Mesenteric fat pad (tissue), 1 donor: ENCODE data around the gene KIF2A. TPM values are rescaled to one million over a fixed set of nuclear protein-coding genes. Genes with fewer than 3 reads are reported as not detected.

Experiments
- DNase-seq: peaks from one replicate; pipeline ENCODE4 v3.0.0-alpha.2; 2020; ENCODE audit warnings: low spot score
- total RNA-seq: library from RNA; stranded (reverse); fragmentation: NEBNext Ultra II Directional; extraction: Animal tissue kit (Norgen Biotek cat#: 25700); gene quantifications from one replicate; pipeline ENCODE4 v1.2.1, GENCODE V29; 2021
- donor health status: DM: yes; HTN: yes; CAD: no.

Gene KIF2A
- total RNA-seq, 1 donor from 2014 or later: 30.6 TPM

DNA sequence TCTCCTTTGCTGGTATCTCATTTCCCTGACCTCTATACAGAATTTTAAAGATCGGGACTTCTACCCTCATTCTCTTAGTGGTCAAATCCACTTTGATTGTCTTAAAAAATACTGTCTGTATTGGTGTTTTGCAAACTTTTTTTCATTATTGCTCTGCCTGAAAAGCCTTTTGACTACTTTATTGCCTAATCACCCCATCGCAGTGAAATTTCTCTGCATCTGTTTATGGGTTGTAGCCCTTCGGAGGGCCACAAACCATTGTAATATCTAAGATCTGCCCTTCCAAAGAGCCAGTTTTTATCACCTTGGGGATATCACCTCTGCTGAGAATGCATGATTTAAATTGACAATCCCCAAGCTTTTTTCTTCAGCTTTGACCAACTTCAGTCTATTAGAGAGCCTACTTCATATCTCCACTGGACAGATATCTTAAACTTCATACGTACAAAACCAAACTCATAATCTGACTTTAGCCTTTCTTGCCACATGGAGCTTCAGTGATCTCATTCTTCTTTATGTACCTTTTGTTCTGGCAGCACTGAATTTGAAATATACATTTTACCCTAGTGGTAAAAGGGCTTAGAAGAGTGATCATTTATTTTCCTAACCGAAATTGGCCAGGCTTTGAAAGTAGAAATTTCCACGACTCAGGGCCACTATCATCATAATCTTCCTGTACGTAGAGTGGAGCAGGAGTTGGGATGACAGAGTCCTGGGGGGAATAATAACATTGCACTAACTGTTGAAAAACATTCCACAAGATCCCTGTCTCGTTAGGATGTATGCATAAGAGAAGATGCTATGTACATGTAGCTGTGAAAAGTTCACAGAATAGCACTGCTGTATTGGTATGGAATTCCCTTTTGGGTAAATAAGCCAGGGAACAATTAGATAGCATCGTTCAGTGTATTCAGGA, 21.4 kb downstream of the KIF2A start:
- DNase-seq: no peak

DNA sequence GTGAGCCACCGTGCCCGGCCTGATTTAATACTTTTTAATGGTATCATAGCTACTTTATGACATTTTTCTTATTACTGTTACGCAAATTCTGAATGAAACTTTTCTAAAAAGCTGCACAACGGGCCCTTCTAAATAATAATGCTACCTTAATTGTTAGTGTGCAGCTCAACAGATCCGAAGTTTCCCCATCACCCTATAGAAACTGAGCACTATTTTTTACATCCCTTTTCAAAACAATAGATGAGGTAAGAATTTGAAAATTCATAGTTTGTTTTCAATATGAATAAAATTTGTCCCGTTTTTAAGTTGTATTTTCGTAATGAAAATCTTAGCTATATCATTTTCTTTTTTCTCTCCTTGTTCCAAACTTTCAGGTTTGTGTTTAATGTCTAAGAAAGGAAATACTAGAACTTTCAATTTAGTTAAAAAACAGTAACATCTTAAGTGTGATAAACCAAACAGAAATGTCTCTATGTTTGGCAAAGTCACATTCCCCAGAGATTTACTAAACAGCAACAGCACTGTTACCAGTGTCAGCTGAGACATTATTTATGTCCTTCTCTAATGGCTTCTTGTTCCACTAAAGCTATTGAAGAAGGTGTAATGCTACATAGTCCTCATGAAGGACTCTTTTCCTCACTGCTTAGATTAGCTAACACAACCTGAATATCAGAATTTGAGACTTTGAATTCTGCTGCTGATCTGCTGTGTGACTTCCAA, 22.9 kb downstream of the KIF2A start:
- DNase-seq: no peak

GRCh38 chr5:62330302-62330701, 24.3 kb downstream of the KIF2A start:
- DNase-seq: no peak

DNA sequence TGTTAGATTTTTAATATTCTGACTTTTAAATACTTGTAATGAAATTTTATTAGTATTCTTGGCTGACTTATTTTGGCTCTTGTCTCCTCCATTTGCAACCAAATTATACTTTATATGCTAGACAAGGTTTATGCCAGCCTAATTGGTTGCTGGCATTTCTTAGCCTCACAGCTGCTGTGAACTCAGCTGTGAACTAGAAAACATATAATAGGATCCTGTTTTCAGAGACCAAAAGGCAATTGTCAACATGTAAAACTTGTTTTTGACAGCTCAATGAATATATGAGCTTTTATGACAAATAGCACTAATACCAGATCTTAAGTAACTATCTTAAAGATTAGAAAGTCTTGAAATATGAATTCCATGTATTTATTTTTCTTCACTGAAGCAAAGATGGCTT, 25.9 kb downstream of the KIF2A start:
- no peak for DNase-seq

- DNase-seq: no peak
Measured at GRCh38 chr5:62333250-62333794, 27.3 kb downstream of the KIF2A start.

DNA sequence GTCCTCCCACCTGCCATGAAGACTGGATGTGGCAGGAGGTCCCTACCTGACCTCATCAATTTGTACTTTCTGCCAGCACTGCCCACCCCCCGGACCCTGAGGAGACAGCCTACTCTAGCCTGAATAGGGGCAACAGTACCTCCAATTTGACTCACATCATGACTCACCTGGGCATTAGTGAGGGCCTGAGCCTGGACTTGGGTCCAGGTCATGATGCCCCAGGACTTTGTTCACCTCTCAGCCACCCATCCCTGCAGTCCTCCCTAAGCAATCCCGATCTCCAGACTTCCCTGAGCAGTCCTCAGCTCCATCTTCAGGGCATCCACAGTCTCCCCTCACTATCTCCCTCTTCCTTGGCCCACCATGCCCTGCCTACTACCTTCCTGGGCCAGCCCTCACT, 28.1 kb downstream of the KIF2A start:
- no peak for DNase-seq

DNA sequence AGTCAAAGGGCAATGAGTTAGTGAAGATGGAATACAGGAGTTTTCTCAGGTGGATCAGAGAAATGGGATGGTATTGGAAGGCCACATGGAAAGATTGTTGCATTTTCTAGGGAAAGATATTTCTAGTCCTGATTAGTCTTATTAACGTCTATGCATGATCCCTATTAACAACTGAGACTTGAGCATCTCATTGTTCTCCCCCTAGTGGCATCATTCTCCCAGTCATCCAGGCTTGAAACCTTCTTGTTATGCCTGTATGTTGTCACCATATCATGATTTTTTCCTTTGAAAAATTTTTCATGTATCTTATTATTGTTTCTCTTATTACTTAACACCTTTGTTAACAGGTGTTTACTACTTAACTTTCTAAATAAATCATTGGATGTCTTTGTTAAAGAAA, 34.4 kb downstream of the KIF2A start:
- no peak for DNase-seq

DNA sequence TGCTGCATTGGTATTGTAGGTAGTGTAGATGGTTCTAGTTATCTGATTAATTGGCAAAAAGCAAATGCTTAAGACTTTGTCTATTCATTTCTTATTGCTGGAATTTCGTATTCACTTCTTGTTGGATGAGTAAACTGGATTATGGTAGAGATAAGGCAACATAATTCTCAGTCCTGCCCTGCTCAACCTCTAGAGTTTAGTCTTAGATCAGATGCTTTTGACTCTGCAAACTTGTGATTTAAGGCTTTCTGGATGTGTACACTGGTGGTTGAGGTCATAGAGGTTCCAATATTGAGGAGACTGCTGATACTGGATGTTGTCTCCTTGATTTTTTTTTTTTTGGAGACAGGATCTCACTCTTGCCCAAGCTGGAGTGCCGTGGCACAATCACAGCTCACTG, 35.0 kb downstream of the KIF2A start:
- no peak for DNase-seq

- no peak for DNase-seq
Measured at GRCh38 chr5:62341783-62342475, 35.9 kb downstream of the KIF2A start.

GRCh38 chr5:62342476-62342837, 36.5 kb downstream of the KIF2A start:
- DNase-seq: no peak

DNA sequence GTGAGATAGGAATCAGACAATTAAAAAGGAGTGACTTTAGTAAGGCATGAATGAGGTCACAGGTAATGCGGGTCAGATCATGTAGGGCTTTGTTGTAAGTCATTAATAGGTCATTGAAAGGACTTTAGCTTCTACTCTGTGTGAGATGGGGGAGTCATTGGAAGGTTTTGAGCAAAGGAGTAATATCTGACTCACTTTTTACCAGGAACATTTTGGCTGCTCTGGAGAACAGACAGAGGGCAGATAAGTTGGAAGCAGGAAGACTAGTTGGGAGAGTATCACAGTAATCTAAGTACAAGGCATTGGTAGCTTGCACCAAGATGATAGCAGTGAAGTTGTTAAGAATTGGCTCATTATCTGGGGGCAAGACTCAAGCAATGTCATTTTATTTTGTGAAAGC, 37.4 kb downstream of the KIF2A start:
- DNase-seq: no peak

- DNase-seq: no peak
Measured at GRCh38 chr5:62346748-62347147, 40.7 kb downstream of the KIF2A start.

DNA sequence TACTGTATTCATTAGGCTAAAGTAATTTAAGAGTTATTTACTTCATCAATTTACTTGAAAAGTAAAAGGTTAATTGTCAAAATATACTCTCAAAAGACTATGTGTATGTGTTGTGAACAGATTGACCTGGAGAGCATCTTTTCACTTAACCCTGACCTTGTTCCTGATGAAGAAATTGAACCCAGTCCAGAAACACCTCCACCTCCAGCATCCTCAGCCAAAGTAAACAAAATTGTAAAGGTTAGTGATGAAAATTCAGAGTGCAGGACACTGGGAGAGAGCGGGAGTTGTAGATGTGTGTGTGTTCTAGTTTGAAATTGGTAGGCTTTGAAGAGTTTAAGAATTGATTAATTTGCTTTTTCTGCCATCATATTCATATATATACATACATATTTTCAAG, 41.9 kb downstream of the KIF2A start:
- DNase-seq: no peak

DNA sequence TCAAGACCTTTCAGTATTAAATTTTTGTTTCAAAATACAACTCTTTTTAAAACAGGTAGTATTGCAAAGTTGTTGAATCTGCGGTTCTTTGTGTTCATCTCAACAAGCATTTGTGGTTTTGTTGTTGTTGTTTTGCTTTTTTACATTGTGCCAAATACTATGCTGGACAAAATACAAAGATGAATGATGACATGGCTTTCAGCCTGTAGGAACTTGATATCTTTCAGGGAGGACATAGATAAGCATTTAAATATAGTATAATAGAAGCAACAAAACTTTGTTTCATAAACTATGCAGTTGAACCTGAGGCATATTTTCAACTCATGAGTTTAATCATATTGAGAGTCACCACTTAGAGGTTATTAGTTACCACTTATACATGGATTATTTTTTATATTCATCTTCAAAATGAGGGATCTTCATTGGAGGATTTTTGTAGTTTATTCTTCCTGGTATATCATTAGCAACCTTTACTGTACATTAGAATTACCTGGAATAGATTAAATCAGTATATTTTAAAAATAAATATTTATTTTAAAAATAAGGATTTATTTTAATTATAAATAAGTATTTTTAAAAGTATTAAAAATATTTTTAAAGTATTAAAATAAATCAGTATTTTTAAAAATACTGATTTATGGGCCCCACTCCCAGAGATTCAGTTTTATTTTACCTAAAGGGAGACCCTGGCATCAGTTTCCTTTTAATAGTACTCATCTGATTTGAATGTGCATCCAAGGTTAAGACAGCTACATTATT, 42.9 kb downstream of the KIF2A start:
- no peak for DNase-seq

- DNase-seq: no peak
Measured at GRCh38 chr5:62354028-62354874, 48.2 kb downstream of the KIF2A start.

DNA sequence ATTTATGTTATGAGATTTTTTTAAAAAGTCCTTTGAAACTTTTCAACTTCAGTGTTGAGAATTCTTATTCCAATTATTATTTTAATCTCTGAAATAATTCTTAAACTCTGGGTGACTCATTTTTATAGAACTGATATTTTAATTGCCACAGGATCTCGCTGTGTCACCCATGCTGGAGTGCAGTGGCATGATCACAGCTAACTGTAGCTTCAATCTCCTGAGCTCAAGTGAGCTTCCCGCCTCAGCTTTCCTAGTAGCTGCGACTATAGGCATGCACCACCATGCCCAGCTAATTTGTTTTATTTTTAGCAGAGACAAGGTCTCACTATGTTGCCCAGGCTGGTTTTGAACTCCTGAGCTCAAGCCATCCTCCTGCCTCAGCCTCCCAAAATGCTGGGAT, 56.7 kb downstream of the KIF2A start:
- DNase-seq: no peak

GRCh38 chr5:62369039-62369438, 63.0 kb downstream of the KIF2A start:
- no peak for DNase-seq

GRCh38 chr5:62371409-62371808, 65.4 kb downstream of the KIF2A start:
- no peak for DNase-seq

GRCh38 chr5:62372600-62372999, 66.6 kb downstream of the KIF2A start:
- no peak for DNase-seq

GRCh38 chr5:62373382-62373781, 67.4 kb downstream of the KIF2A start:
- DNase-seq: no peak
